Nephron (organoid): Measurements from ENCODE around the gene CMC2.

Source experiments
- H3K27ac Mint-ChIP-seq, 3 experiments: 2 replicates each; pipeline ENCODE4 v1.8.0; 2020; ENCODE audit warnings: mixed read lengths in 3 of 3, mild to moderate bottlenecking in 2 of 3, moderate library complexity in 1 of 3
- H3K27me3 Mint-ChIP-seq: 2 replicates; pipeline ENCODE4 v1.8.0; 2021; ENCODE audit warnings: low read depth, mild to moderate bottlenecking, moderate library complexity, mixed read lengths
- H3K36me3 Mint-ChIP-seq: 2 replicates; pipeline ENCODE4 v1.8.0; 2020; ENCODE audit warnings: low read depth, mixed read lengths
- H3K4me1 Mint-ChIP-seq: 2 replicates; pipeline ENCODE4 v1.8.0; 2020; ENCODE audit warnings: mixed read lengths
- H3K4me3 Mint-ChIP-seq, 3 experiments: 2 replicates each; pipeline ENCODE4 v1.8.0; 2020; ENCODE audit warnings: mild to moderate bottlenecking in 3 of 3, mixed read lengths in 3 of 3, moderate library complexity in 2 of 3
- H3K9me3 Mint-ChIP-seq: 2 replicates; pipeline ENCODE4 v1.8.0; 2020; ENCODE audit warnings: mixed read lengths
- CTCF ChIP-seq, 3 experiments: fragments of 200-600 bp; sonication (generic); IDR thresholded peaks; one replicate each; pipeline ENCODE4 v1.5.0; 2021; ENCODE audit warnings: antibody characterized with exemption in 3 of 3; ENCODE audit not compliant: unreplicated experiment in 3 of 3

Gene CMC2

GRCh38 chr16:80989801-80990200, 16.9 kb downstream of the CMC2 start:
- TF ChIP-seq CTCF (IDR thresholded peaks at IDR 0.05; ENCODE audit: unreplicated experiment in 3 of 3), result no peak
- Mint-ChIP-seq H3K36me3 (peaks cover 29% of the 10 kb centered on the region), H3K27ac (no peak overlapping the region), H3K4me1 (peaks cover 19% of the 10 kb centered on the region), H3K9me3 (no peaks in the 10 kb centered on the region), H3K27me3 (no peaks in the 10 kb centered on the region), H3K4me3 (no peak overlapping the region)

GRCh38 chr16:80988756-80989155, 17.9 kb downstream of the CMC2 start:
- peaks cover 22% of the 10 kb centered on the region for H3K36me3 Mint-ChIP-seq
- H3K4me3 Mint-ChIP-seq, result no peak overlapping the region
- no peak for TF ChIP-seq CTCF (IDR thresholded peaks at IDR 0.05; ENCODE audit: unreplicated experiment in 3 of 3)
- H3K9me3 Mint-ChIP-seq, result no peaks in the 10 kb centered on the region
- peaks cover 16% of the 10 kb centered on the region for H3K4me1 Mint-ChIP-seq
- no peak overlapping the region for H3K27ac Mint-ChIP-seq
- H3K27me3 Mint-ChIP-seq, result no peaks in the 10 kb centered on the region

- Mint-ChIP-seq H3K4me3 (no peak overlapping the region), H3K27ac (no peak overlapping the region), H3K9me3 (no peaks in the 10 kb centered on the region), H3K36me3 (peaks cover 24% of the 10 kb centered on the region), H3K27me3 (no peaks in the 10 kb centered on the region), H3K4me1 (peaks cover 7% of the 10 kb centered on the region)
- TF ChIP-seq CTCF (IDR thresholded peaks at IDR 0.05; ENCODE audit: unreplicated experiment in 3 of 3), result no peak
Measured at GRCh38 chr16:80986557-80986956, 20.1 kb downstream of the CMC2 start.

GRCh38 chr16:80985611-80986010, 21.1 kb downstream of the CMC2 start:
- TF ChIP-seq CTCF (IDR thresholded peaks at IDR 0.05; ENCODE audit: unreplicated experiment in 3 of 3), result no peak
- Mint-ChIP-seq H3K27me3 (no peaks in the 10 kb centered on the region), H3K4me1 (peaks cover 7% of the 10 kb centered on the region), H3K9me3 (no peaks in the 10 kb centered on the region), H3K4me3 (no peak overlapping the region), H3K36me3 (peaks cover 21% of the 10 kb centered on the region), H3K27ac (no peak overlapping the region)

- no peaks in the 10 kb centered on the region for H3K27me3 Mint-ChIP-seq
- TF ChIP-seq CTCF (IDR thresholded peaks at IDR 0.05; ENCODE audit: unreplicated experiment in 3 of 3), result no peak
- H3K4me1 Mint-ChIP-seq, result peaks cover 7% of the 10 kb centered on the region
- no peak overlapping the region for H3K27ac Mint-ChIP-seq
- H3K9me3 Mint-ChIP-seq, result no peaks in the 10 kb centered on the region
- H3K36me3 Mint-ChIP-seq, result peaks cover 16% of the 10 kb centered on the region
- H3K4me3 Mint-ChIP-seq, result no peak overlapping the region
Measured at GRCh38 chr16:80984124-80984892, 22.4 kb downstream of the CMC2 start.

- no peak for TF ChIP-seq CTCF (IDR thresholded peaks at IDR 0.05; ENCODE audit: unreplicated experiment in 3 of 3)
- peaks cover 26% of the 10 kb centered on the region for H3K36me3 Mint-ChIP-seq
- no peak overlapping the region for H3K4me3 Mint-ChIP-seq
- H3K27me3 Mint-ChIP-seq, result no peaks in the 10 kb centered on the region
- H3K4me1 Mint-ChIP-seq, result peaks cover 7% of the 10 kb centered on the region
- H3K9me3 Mint-ChIP-seq, result no peaks in the 10 kb centered on the region
- no peak overlapping the region for H3K27ac Mint-ChIP-seq
Measured at GRCh38 chr16:80982646-80983045, 24.0 kb downstream of the CMC2 start.
